Stomach (tissue), 4 donors: ENCODE data around the gene MUSTN1.

Source experiments
- CTCF ChIP-seq, 7 experiments: fragments of 450-650 bp in 4 of 7; fragments of 200-600 bp in 3 of 7; sonication (generic) in 3 of 7; IDR thresholded peaks; one replicate each; pipeline ENCODE4 v1.5.1; 2016 to 2019; ENCODE audit warnings: antibody characterized with exemption in 7 of 7, control low read depth in 2 of 7, mild to moderate bottlenecking in 1 of 7
- EP300 ChIP-seq: sonication (generic); formaldehyde crosslinking; IDR thresholded peaks from one replicate; pipeline ENCODE4 v1.6.1; 2017; ENCODE audit warnings: antibody characterized with exemption
- POLR2A ChIP-seq, 4 donors: fragments of 450-650 bp; IDR thresholded peaks; one replicate each; pipeline ENCODE4 v1.6.1; 2016; ENCODE audit warnings: antibody characterized with exemption in 4 of 4, control low read depth in 2 of 4, mild to moderate bottlenecking in 1 of 4, moderate library complexity in 1 of 4
- POLR2AphosphoS5 ChIP-seq, 3 donors: sonication (generic); formaldehyde crosslinking; IDR thresholded peaks; one replicate each; pipeline ENCODE4 v1.6.1; 2016; ENCODE audit warnings: antibody characterized with exemption in 3 of 3

- TF ChIP-seq CTCF (IDR thresholded peaks at IDR 0.05) (no peak), EP300 (no peak), POLR2AphosphoS5 (IDR thresholded peaks at IDR 0.05) (peak in 1 of 3 donors; percentile 5), POLR2A (IDR thresholded peaks at IDR 0.05) (no peak)
Measured at GRCh38 chr3:52846432-52846965, 11.7 kb upstream of the MUSTN1 start.
